HG02763 (cell line): ENCODE measurements around the gene NSD1.
A peak's percentile ranks its signal among the peaks of the same experiment; 100 is the strongest.
"Not testable (repeated sequence)": the region's sequence is repeated elsewhere in the genome, so short reads cannot be mapped to it uniquely, and the experiment has no call there.

Experiments
- ATAC-seq: cut with Tn5 transposase; IDR thresholded peaks from one replicate; pipeline ENCODE4 v1.9.1; 2021; ENCODE audit warnings: mild to moderate bottlenecking, moderate library complexity; ENCODE audit not compliant: unreplicated experiment

NSD1 gene

DNA sequence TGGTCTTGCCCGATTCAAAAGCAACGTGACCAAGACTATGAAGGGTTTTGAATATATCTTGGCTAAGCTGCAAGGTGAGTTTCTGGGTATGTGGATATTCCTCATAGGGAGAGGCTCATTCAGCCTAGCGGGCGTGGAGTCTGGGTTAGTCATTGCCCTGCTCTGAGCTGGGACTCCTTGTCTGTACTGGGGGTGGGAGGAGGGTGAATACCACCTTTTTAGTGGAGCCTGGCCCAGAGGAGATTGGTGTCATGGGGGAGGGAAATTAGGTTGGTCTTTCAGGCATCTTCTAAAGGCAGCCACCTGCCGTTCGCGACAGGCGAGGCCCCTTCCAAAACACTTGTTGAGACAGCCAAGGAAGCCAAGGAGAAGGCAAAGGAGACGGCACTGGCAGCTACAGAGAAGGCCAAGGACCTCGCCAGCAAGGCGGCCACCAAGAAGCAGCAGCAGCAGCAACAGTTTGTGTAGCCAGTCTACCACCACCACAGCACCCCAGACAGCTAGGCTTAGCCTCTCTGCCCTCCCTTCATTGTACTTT is 172.6 kb downstream of the NSD1 start:
- ATAC-seq: not testable (repeated sequence)

DNA sequence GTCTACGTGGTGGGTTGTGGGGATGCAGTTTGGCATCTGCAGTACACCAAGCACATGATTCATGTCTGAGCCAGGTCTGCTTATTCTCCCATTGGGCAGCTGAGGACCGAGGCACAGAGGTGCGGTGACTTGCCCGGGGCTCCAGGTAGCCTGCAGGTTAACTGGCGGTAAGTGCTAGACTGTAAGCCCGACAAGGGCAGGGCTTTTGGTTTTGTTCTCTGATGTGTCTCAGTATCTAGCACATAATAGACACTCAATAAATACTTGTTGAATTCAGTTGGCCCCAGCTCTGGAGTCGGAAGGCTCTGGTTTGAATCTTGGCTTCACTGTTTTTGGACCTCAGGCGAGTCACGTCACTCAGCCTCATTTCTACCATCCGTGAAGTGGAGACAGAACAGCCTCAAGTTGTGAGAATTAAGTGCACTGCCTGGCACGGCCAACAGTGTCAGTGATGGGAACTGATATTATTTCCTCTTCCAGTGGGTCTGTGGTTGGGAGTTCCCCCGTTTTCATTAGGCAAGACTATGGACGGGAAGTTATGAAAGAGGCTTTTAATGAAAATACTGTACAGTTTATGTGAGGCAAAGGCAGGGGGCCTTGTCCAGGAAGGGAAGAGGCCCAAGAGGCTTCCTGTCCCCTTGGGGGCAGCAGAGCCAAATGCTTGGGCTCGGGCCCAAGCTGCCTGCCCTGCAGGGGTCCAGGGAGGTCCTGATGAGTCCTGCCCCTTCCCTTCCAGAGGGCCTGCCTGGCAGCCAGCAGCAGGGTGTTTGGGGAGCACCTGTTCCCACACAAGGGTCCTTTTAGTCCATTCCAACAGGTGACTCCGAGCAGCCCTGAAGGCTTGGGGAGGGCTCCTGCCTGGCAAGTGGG is 173.3 kb downstream of the NSD1 start:
- ATAC-seq: no peak

DNA sequence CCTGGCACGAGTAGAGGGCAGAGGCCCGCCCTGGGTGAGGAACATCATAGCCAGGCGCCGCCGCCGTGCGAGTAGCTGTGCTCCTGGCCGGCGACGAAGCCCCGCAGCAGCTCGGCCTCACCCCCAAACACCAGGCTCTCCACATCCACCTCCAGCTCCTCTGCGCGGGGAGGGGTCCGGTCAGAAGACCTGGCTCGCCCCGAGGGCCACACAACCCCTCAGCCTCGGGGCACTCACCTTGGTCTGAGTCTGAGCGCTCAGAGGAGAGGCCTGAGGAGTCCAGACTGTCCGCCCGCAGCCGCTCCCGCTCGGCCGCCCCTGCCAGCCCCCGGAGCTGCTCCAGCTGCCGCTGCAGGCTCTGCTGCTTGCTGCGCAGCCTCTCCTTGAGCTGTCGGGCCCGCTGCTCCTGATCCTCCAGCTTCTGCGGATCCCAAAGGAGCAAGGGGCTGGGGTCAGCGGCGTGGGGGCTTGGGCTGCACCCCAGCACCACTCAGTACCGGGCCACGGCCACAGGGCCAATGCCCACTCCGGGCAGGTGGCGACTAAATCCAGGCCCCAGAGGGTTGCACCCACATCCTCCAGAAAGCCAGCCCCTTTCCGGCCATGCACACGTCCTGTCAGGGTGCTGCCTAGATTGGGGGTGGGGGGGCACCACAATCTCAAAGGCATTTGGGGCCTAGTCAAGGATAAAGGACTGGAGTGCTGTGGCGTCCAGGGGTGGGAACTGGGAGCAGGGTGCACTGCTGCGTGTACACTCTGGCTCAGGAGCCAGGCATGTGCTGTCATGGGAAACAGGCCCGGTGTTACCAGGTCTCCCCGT is 174.2 kb downstream of the NSD1 start:
- no peak for ATAC-seq

DNA sequence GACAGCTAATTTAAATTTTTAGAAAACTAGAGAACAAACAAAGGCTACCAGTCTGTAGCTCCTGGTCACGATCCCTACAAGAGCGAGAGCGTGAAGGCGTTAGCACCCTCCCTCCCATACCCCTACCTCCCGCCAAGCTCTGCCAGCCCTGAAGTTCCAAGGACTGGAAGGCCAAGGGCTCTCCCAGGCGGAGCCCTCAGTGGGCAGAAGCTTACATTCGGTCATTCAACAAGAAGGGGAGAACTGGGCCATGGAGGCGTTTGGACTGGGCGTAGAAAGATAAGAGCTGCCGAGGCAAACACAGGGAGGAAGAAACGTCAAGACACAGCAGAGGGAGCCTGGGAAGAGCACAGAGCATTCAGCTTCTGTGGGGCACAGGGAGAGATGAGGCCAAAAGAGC is 175.2 kb downstream of the NSD1 start:
- no peak for ATAC-seq

DNA sequence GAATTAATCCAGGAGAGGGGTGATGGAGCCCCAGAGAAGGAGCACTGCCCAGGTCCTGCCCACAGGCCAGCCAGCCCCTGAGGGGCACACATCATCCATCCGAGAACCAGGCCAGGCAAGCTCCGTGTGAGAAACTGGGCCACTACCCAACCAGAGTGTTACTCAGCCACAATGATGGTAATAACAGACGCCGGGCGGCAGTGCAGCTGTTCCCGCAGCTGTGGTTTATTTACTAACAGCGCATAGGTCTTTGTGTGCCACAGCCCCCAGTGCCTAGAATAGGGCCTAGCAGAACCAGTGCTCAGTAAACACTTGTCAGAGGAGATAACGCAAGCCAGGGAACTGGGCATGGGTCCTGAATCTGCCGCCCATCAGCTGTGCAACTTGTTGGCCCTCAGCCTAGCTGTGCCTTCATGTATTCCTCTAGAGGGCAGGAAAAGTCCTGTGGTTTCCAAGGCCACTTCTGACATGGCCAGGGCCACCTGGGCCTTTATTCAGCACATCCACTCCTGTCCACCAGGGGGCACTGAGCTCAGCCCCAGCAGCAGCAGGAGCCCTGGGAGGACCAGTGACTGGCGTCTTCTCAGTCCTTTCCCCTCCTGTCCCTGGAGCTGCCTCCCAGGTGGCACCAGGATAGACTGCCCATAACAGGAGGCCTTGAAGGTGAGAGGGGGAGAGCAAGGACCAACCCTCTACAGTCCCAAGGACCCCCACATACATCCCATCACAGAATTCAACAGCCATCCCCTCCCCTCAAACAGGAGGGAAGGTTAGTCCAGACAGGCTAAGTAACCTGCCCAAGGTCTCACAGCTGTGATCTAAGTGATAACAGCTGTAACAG is 176.0 kb downstream of the NSD1 start:
- no peak for ATAC-seq

DNA sequence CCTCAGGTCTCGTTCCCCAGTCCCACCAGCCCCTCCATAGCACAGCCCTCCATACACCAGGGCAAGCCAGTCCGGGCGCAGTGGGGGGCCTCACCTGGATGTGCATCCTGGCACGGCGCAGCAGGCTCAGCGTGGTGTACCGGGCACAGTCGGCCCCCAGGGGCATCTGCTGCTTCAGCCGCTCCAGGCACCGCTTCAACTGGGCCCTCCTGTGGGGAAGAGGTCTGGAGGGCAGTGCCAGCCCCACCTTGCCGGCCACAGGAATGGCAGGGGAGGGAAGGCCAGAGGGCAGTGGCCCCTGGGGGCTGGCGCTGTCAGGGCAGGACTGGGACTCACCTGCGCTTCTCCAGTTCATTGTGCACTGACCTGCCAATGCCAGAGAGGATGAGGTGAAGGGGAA is 176.8 kb downstream of the NSD1 start:
- ATAC-seq: no peak

DNA sequence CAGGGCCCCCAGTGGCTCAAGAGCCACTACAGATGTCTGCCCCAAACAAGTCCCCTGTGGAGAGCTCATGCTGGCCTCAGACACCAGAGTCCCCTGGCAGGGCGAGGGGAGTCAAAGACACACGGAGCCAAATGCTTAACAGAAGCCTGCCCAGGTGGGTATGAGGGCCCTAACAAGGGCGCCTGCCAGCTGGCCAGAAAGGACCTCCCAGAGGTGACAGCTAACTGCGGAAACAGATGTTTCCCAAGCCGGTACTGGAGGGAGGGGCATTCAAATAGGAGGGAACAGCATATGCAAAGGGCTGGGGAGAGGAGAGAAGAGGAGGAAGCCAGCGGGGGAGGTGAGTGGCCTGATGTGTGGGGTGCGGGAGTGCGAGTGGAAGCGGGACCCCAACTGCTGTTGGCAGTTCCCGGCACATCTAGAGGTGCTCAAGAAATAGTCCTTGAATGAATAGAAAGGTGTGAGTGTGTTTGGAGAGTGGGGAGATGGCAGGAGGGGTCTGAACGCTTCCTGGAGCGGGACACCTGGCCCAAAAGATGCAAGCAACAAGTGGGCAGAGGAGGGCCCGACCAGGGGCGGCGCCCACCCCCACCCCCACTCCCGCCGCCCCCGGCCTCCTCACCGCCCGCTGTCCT is 177.3 kb downstream of the NSD1 start:
- ATAC-seq: no peak

DNA sequence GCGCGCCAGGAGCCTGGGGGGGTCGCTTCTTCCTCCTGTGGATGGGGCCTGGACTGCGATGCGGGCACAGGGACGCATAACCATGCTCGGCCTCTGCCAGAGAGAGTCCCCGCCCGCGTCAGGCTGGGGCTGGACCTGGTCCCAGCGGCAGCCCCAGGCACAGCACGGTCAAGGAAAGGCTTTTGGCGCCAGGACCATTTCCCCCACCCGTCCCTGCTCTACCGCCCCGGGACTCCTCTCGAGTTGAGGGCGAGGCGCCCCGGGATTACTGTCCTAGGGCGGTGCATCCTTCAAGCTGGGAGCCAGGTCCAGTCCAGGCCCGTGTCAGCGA is 177.8 kb downstream of the NSD1 start:
- peak; percentile 1 for ATAC-seq

DNA sequence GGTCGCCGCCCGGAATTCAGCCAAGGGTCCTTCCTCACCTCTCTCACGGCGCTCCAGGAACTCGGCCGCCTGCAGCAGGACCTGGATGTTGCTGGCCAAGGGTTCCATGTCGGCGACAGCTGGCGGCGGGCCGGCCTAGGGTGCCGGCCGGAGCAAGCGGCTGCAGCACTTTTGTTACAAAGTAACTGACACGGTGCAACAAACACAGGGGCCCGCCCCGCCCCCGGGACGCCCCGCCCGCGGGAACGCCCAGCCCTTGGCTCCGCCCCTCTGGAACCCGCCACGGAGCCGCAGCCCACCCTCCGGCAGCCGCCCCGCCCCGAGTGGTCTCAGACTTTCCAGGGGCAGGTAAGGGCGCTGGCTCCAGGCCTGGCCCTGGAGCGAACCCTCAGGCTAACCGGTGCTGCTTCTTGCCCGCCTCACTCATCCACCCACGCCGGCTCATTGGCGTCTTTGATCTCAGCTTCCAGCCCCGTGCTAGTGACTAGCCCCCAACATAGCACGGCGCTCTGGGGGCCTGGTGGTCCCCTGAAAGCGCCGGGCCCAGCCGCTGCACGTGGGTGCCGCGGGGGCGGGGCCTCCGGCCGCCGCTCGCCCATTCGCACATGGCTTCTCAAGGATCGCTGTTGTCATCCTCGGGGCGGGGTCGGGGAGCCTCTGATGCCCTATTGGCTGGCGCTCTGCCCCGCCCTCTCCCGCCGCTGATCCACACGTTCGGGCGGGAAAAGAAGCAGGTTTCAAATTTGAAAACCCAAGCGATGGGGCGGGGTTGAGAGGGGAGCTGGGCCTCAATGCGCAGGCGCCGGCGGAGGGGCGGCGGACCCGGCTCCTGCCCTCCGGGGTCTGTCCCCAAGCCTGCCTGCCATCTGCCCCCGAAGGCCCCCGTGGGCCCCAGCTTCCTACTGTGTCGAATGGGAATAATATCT is 178.4 kb downstream of the NSD1 start, which contains the start of gene MXD3:
TSS of gene MXD3 (minus strand) at position 176 of the 926 bp plus-strand sequence. CDS start at position 108, 68 bp downstream.
- ATAC-seq: peak; percentile 76

DNA sequence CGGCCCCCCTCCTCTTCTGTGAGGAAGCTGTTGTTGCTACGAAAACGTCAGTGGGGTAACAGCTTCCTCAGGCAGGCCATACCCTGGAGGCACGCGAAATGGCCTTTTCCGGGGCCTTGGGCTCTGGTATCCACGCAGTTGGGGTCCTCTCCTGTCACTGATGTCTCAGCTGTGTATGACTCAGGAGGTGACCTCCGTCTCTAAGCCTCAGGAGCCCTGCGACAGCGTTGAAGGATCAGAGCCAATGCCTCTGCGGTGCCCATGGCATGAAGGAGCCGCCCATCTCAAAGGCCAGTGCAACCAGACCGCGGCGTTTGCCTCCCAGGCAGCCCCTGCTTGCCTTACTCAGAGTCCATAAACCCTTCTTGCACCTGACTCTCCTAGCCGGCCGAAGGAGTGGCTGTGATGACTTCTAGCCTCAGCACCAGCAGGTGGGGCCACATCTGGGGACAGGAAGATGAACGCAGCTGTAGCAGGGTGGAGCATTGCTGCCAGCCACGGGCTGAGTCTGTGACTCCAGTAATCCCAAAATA is 179.1 kb downstream of the NSD1 start:
- ATAC-seq: peak; percentile 12

DNA sequence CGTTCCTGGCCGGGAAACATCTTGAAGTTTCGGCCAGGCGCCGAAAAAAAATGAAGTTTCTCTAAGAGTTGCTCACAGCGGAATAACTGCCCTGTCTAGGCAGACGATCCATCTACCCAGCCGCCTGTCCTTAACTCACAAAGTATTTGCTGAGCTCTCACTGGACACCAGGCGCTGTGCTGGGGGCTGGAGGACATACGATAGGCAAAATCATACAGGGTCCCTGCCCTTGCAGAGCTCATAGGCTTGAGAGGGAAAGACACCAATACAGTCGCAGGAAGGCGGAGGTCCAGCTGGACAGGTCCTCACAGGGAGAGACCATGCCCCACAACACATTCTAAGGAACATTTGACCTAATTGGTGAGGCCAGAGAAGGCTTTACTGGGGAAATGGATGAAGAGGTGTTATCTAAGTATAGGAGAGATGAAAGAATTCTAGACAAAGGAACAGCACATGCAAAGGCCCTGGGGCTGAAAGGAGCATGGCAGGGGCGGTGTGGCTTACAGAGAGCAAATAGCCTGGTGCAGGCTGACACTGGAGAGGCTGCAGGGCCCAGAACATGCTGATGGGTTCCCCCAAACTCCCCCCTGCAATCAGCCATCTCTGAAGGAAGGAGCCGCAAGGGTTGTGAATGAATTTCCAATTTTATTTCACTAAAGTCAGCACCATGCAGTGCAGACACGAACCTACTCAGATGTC is 180.1 kb downstream of the NSD1 start:
- no peak for ATAC-seq

DNA sequence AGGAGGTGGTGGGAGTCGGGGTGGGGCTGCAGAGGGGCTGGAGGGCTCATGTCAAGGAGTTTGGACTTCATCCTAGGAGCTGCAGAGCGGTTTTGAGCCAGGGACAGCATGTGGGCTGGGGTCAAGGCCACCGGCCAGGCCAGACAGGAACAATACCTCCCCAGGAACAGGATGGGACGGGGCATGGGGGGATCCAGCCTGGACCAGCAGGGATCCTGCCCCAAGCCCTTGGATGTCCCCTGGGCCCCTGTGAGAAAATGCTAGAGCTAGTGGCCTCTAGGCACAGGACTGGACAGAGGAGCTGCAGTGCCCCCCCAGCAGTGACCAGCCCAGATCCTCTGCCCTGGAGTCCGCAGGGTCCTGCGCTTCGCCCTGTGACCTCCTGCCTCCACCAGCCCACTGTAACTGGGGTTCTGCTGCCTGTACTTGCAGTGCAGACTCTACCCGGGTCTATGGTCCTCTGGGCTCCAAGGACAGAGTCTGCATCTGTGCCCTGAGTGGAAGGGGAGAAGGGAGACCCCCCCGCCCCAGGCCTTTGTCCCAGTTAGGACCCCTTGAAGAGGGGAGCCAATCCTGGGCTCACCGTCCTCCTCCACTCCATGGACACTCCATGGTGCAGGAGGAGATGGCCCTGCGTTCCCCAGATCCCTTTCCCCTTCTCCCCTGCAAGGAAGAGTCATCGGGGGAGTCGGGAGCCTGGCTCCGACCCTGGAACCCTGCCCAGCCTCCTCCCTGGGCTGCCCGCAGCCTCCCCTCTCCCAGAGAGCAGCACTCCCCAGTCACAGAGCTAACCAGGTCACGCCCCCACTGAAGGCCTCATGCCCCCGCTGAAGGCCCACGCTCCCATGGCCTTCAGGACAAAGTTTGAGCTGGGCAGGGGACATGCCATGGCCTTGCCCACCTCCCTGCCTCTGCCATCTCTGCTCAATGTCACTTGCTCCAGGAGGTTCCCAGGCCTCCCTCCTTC is 181.1 kb downstream of the NSD1 start:
- no peak for ATAC-seq

DNA sequence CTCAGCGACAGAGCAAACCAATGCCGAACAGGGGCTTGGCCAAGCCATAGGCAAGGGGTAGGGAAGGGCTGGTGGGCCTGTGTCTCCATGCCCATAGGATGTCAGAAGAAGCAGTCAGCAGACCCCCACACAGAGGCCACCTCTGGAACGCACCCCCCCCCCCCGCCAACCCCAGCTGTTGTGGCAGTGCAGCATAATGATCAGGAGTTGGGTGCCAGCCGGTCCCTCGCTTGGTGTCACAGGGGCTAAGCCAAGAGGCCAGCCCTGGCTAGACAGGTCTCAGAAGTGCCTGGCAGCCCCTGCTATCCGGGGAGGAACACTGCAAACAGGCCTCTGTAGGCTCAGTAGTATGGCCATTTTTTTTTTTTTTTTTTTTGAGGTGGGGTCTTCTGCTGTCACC is 181.8 kb downstream of the NSD1 start:
- no peak for ATAC-seq

DNA sequence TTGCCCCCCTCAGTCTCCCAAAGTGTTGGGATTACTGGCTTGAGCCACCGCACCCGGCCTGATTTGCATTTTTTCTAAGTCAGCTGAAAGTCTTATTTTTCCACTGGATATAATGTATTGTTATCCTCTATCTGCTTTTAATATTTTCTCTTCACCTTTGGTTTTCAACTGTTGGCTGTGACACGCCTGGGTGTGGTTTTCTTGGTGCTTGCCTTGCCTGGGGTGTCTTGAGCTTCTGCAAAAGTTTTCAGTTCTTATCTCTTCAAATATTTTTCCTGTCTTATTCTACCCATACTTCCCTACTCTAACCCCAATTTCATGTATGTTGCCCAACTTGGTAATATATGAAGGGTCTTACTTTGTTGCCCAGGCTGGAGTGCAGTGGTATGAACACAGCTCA is 182.4 kb downstream of the NSD1 start:
- ATAC-seq: no peak

DNA sequence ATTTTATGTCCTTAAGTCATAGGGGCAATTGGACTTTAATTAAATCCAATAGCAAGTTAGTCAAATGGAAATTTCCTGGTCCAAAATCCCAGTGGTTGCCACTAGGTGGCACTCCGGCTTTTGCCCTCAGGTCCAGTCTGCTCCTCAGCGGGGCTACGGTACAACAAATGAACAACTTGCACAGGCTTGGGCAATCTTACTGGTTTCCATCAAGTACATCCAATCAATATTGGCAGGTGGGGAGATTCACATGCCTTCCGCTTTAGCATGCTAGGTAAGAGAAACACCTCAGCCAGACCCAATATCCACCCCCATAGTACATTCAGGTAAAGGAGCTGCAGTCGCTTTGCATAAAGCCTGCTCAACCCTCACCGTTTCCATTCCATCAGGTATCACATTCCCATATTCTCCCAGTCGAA is 184.4 kb downstream of the NSD1 start:
- no peak for ATAC-seq

DNA sequence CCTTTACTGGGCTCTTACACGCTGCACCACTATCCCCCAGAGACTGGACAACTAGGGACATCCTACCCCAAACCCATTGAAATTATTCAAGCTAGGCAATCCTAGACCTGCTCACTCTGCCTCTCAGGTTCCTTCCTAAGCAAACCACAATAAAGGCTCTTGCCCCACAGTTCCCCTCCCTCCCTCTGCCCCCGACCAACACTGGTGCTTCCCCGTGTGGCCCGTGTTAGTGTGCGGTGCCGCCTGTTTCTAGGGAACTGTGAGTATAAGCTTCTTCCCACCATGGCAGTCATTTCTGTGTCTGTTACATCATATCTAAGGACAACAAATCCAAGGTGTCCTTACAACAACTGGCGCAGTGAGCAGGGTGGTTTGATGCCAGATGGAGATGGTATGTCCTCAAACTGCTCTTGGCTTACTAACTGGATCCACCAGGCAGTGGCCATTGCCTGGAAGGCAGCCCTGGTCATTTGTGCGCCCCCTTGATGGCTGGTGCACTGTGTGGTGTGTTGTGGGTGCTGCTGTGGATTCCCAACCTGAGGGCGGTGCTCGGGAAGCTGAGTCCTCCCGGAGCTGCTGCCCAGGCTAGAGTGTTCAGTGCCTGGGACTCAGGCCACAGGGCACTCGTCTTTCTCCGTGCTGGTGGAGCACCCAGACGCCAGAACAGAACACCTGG is 186.5 kb downstream of the NSD1 start:
- no peak for ATAC-seq

DNA sequence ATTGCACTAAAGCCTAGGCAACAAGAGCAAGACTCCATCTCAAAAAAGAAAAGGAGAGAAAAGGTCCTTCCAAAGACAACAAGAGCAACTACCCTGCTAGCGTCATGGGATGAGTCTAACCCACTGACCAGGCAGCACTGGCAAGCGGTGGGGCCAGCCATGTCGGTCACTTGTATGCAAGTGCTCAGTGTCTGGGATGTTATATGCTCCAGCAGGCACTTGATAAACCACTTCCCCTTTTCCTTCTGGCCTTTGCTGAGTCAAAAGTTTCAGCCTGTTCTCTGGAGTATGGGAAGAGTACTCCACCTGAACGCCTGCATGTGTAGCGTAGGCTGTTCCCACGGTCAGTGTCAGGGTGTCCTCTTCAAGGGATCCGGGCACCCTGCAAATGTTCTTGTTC is 187.3 kb downstream of the NSD1 start:
- no peak for ATAC-seq
